IMR-90 (cell line): ENCODE data around the gene PEX5L.

Source experiments
- MXI1 ChIP-seq: IDR thresholded peaks from 2 replicates; pipeline ENCODE4 v1.6.1; 2012; ENCODE audit warnings: low read depth, mild to moderate bottlenecking, low read length, moderate library complexity, borderline replicate concordance
- POLR2A ChIP-seq: IDR thresholded peaks from 2 replicates; pipeline ENCODE4 v1.6.1; 2012; ENCODE audit warnings: mild to moderate bottlenecking, low read depth, low read length
- TF ChIP-seq, protein P1 (sequence below): conservative IDR thresholded peaks from 2 replicates; pipeline ENCODE4 v1.5.1; 2012; ENCODE audit warnings: mild to moderate bottlenecking, low read depth, low read length, improper control_type of control experiment

DNA sequence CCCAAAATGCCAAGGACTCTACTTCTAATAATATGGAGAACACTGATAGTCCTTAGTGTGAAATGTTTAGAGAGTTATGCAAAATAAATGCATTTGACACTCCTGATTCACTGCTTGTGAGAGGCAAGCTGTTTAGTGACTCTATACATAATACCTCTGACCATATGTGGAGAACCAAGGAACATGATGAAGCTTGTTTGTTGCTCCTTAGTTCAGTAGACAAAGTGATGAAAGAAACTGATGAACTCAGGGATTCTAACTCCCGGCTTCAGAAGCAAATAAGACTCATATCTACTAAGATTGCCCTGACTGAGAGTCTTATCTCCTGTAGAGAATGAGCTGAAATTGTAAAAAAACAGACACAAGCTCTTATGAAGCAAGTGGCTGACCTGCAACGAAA, 41.3 kb downstream of the PEX5L start:
- TF ChIP-seq POLR2A (no peak), MXI1 (no peak)
- TF ChIP-seq, protein P1, sequence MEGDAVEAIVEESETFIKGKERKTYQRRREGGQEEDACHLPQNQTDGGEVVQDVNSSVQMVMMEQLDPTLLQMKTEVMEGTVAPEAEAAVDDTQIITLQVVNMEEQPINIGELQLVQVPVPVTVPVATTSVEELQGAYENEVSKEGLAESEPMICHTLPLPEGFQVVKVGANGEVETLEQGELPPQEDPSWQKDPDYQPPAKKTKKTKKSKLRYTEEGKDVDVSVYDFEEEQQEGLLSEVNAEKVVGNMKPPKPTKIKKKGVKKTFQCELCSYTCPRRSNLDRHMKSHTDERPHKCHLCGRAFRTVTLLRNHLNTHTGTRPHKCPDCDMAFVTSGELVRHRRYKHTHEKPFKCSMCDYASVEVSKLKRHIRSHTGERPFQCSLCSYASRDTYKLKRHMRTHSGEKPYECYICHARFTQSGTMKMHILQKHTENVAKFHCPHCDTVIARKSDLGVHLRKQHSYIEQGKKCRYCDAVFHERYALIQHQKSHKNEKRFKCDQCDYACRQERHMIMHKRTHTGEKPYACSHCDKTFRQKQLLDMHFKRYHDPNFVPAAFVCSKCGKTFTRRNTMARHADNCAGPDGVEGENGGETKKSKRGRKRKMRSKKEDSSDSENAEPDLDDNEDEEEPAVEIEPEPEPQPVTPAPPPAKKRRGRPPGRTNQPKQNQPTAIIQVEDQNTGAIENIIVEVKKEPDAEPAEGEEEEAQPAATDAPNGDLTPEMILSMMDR: no peak
